ENCODE results near the gene RBBP6.
"Not testable (repeated sequence)": the region's sequence is repeated elsewhere in the genome, so short reads cannot be mapped to it uniquely, and the experiment has no call there.

Gene RBBP6

GRCh38 chr16:24612656-24613055, 73.3 kb downstream of the RBBP6 start:
- H3K4me3 ChIP-seq (ENCODE audit: low read depth, low read length), result no peak overlapping the region

GRCh38 chr16:24613267-24613666, 73.9 kb downstream of the RBBP6 start:
- H3K4me3 ChIP-seq (ENCODE audit: low read depth, low read length), result not testable (repeated sequence)

More at GRCh38 chr16:24612656-24613055, 73.3 kb downstream of the RBBP6 start:
- no peak for TF ChIP-seq CTCF (IDR thresholded peaks at IDR 0.05; ENCODE audit: low read depth, low read length)

GRCh38 chr16:24617502-24617901, 78.1 kb downstream of the RBBP6 start:
- H3K4me3 ChIP-seq (ENCODE audit: low read depth, low read length), result no peak overlapping the region
- TF ChIP-seq CTCF (IDR thresholded peaks at IDR 0.05; ENCODE audit: low read depth, low read length), result no peak

Measured in WI38 (cell line).